SU-DHL-6 (cell line): ENCODE data around the gene AQR.

Experiments used
- H2AFZ ChIP-seq: fragments of 200-600 bp; sonication (generic); 2 replicates; pipeline ENCODE4 v1.6.1; 2014; ENCODE audit warnings: low read depth, mild to moderate bottlenecking, moderate library complexity, mixed read lengths, antibody characterized with exemption, low read length; ENCODE audit not compliant: severe bottlenecking
- H3F3A ChIP-seq: fragments of 200-600 bp; shearing (Covaris generic); 2 replicates; pipeline ENCODE4 v1.6.0; 2016; ENCODE audit warnings: antibody characterized with exemption, mild to moderate bottlenecking; ENCODE audit not compliant: insufficient read depth
- H3K27ac ChIP-seq: fragments of 200-600 bp; sonication (generic); 2 replicates; pipeline ENCODE4 v1.5.1; 2016; ENCODE audit warnings: low read depth, mild to moderate bottlenecking, low read length, moderate library complexity, mixed read lengths
- H3K27me3 ChIP-seq: fragments of 200-600 bp; sonication (generic), shearing (Covaris generic); 2 replicates; pipeline ENCODE4 v1.6.0; 2014; ENCODE audit warnings: mild to moderate bottlenecking, low read length
- H3K36me3 ChIP-seq: fragments of 200-600 bp; sonication (generic); 2 replicates; pipeline ENCODE4 v1.6.1; 2014; ENCODE audit warnings: mild to moderate bottlenecking, low read length, mixed read lengths
- H3K4me2 ChIP-seq: fragments of 300-600, 200-600 bp; shearing (Covaris generic), sonication (generic); 2 replicates; pipeline ENCODE4 v1.6.0; 2014; ENCODE audit warnings: low read length, low read depth, mild to moderate bottlenecking; ENCODE audit not compliant: poor library complexity, severe bottlenecking
- H3K4me3 ChIP-seq: fragments of 200-600 bp; sonication (generic); 2 replicates; pipeline ENCODE4 v1.5.1; 2014; ENCODE audit warnings: antibody characterized with exemption, low read length, mild to moderate bottlenecking, mixed read lengths; ENCODE audit not compliant: insufficient read depth, poor library complexity, severe bottlenecking
- H3K79me2 ChIP-seq: fragments of 200-600 bp; sonication (generic); 2 replicates; pipeline ENCODE4 v1.6.1; 2014; ENCODE audit warnings: mild to moderate bottlenecking, low read length, moderate library complexity; ENCODE audit not compliant: insufficient read depth
- H3K9ac ChIP-seq: fragments of 200-600 bp; sonication (generic); 2 replicates; pipeline ENCODE4 v1.7.0; 2014; ENCODE audit warnings: mild to moderate bottlenecking, low read length
- H3K9me2 ChIP-seq: fragments of 200-600 bp; sonication (generic); replicated peaks from 2 replicates; pipeline ENCODE4 v1.6.1; 2014; ENCODE audit warnings: low read length; ENCODE audit not compliant: insufficient read depth
- H3K9me3 ChIP-seq: fragments of 200-600 bp; sonication (generic); 2 replicates; pipeline ENCODE4 v1.6.1; 2014; ENCODE audit warnings: low read length, mixed read lengths; ENCODE audit not compliant: insufficient read depth
- H4K20me1 ChIP-seq: fragments of 200-600 bp; sonication (generic); 2 replicates; pipeline ENCODE4 v1.6.1; 2014; ENCODE audit warnings: low read depth, mild to moderate bottlenecking, antibody characterized with exemption, low read length, moderate library complexity, mixed read lengths
- EZH2phosphoT487 ChIP-seq: fragments of 200-600 bp; sonication (generic), shearing (Covaris generic); conservative IDR thresholded peaks from 2 replicates; pipeline ENCODE4 v1.6.1; 2018; ENCODE audit warnings: mild to moderate bottlenecking, antibody characterized with exemption, low read length, moderate library complexity, mixed read lengths
- TF ChIP-seq, protein P1 (sequence below): fragments of 200-600 bp; sonication (generic); IDR thresholded peaks from one replicate; pipeline ENCODE4 v1.5.1; 2017; ENCODE audit warnings: antibody characterized with exemption, mild to moderate bottlenecking, low read length, moderate library complexity; ENCODE audit not compliant: insufficient read depth, poor library complexity, severe bottlenecking

Gene AQR

DNA sequence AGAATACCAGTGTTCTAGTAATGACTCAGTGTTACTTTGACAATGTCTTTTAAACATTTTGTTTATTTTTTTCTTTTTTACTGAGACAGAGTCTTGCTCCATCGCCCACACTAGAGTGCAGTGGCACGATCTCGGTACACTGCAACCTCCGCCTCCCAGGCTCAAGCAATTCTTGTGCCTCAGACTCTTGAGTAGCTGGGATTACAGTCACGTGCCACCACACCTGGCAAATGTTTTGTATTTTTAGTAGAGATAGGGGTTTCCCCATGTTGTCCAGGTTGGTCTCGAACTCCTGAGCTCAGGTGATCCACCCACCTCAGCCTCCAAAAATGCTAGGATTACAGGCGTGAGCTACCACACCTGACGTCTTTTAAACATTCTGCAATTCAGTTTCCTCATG is 15.7 kb downstream of the AQR start:
- Histone ChIP-seq H3K36me3 (peaks cover 27% of the 10 kb centered on the region), H3K9ac (no peak overlapping the region), H3K27me3 (no peaks in the 10 kb centered on the region), H3K27ac (no peak overlapping the region), H3F3A (no peaks in the 10 kb centered on the region), H3K9me3 (no peaks in the 10 kb centered on the region), H3K79me2 (0 out of 2 replicates have a peak, but pooled peaks cover 11% of the 10 kb centered on the region), H3K4me2 (no peak overlapping the region), H4K20me1 (no peaks in the 10 kb centered on the region), H2AFZ (no peak overlapping the region), H3K9me2 (no peaks in the 10 kb centered on the region), H3K4me3 (no peak overlapping the region)
- TF ChIP-seq, protein P1, sequence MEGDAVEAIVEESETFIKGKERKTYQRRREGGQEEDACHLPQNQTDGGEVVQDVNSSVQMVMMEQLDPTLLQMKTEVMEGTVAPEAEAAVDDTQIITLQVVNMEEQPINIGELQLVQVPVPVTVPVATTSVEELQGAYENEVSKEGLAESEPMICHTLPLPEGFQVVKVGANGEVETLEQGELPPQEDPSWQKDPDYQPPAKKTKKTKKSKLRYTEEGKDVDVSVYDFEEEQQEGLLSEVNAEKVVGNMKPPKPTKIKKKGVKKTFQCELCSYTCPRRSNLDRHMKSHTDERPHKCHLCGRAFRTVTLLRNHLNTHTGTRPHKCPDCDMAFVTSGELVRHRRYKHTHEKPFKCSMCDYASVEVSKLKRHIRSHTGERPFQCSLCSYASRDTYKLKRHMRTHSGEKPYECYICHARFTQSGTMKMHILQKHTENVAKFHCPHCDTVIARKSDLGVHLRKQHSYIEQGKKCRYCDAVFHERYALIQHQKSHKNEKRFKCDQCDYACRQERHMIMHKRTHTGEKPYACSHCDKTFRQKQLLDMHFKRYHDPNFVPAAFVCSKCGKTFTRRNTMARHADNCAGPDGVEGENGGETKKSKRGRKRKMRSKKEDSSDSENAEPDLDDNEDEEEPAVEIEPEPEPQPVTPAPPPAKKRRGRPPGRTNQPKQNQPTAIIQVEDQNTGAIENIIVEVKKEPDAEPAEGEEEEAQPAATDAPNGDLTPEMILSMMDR = no peak
- no peak for TF ChIP-seq EZH2phosphoT487

DNA sequence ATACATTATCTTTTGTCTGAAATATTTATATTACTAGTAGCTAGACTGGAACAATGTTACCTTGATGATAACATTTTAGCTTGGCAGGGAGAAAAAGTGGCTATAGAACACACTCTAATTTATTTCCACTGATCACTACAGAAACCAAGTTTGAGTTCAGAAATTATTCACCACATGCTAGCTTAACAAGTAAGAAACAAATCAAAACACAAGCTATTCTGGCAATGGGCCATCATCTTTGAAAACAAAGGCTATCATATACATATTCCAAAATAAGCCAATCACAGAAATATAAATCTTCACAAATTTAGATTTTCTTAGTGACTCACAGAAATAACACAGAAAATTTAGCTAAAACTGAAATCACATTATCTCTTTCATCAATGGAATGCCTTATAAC is 17.1 kb downstream of the AQR start:
- Histone ChIP-seq H2AFZ (no peak overlapping the region), H3K27ac (no peak overlapping the region), H3K4me3 (no peak overlapping the region), H3K79me2 (0 out of 2 replicates have a peak, but pooled peaks cover 11% of the 10 kb centered on the region), H4K20me1 (no peaks in the 10 kb centered on the region), H3K9me3 (no peaks in the 10 kb centered on the region), H3K27me3 (no peaks in the 10 kb centered on the region), H3K36me3 (peaks cover 27% of the 10 kb centered on the region), H3K4me2 (no peak overlapping the region), H3K9ac (no peak overlapping the region), H3K9me2 (no peaks in the 10 kb centered on the region), H3F3A (no peaks in the 10 kb centered on the region)
- TF ChIP-seq, protein P1 = no peak
- TF ChIP-seq EZH2phosphoT487 = no peak

DNA sequence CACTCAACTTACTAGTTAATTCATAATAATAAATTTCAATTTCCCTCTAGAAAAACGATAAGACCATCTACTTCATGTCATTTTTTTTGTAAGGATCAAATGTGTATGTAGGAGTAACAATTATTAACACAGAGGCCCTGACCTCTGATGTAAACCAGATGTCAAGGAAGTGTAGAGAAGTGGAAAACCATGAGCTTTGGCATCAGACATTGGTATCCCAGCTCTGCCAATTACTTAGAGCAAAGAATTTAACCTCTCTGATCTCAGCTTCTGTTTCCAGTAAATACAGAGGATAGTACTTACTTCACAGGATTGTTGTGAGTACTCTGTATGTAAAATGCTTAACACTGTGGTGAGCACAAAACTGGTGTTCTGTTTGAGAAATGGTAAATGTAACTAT is 17.5 kb downstream of the AQR start:
- Histone ChIP-seq H3K9me3 (no peaks in the 10 kb centered on the region), H3K36me3 (peaks cover 27% of the 10 kb centered on the region), H4K20me1 (no peaks in the 10 kb centered on the region), H2AFZ (no peak overlapping the region), H3K4me3 (no peak overlapping the region), H3K27me3 (no peaks in the 10 kb centered on the region), H3K9me2 (no peaks in the 10 kb centered on the region), H3F3A (no peaks in the 10 kb centered on the region), H3K4me2 (no peak overlapping the region), H3K9ac (no peak overlapping the region), H3K79me2 (0 out of 2 replicates have a peak, but pooled peaks cover 11% of the 10 kb centered on the region), H3K27ac (no peak overlapping the region)
- TF ChIP-seq, protein P1 = no peak
- TF ChIP-seq EZH2phosphoT487 = no peak

DNA sequence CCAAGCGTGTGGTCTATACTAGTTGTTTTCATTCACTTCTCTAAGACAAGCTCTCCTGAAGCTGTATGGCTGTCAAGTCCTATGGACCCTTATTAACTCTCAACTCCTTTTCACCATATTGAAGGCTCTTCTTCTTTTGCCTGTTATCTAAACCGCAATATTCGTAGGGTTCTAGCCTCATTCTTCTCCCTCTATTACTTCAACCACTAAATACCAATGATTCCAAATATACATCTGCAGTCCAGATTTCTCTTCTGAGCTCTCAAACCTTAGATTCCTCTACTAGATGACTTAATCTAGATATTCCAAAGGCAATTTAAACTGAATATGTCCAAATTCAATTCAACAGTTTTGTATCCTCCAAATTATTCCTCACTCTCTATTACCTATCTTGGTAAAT is 24.6 kb downstream of the AQR start:
- Histone ChIP-seq H3K4me2 (no peak overlapping the region), H3K27ac (no peak overlapping the region), H3K9me2 (no peaks in the 10 kb centered on the region), H3K36me3 (peaks cover 17% of the 10 kb centered on the region; the same call in 1 of the 2 replicates), H3F3A (0 out of 2 replicates have a peak, but pooled peaks cover 3% of the 10 kb centered on the region), H2AFZ (no peak overlapping the region), H3K9ac (no peak overlapping the region), H3K4me3 (no peak overlapping the region), H3K79me2 (no peaks in the 10 kb centered on the region), H4K20me1 (no peaks in the 10 kb centered on the region), H3K9me3 (no peaks in the 10 kb centered on the region), H3K27me3 (no peaks in the 10 kb centered on the region)
- no peak for TF ChIP-seq EZH2phosphoT487
- TF ChIP-seq, protein P1 = no peak
